Activated CD8-positive, alpha-beta T cell treated with anti-CD3 and anti-CD28 coated beads for 36 hours (primary cell): ENCODE results near the gene EMC6. TPM values are rescaled to one million over a fixed set of nuclear protein-coding genes. Genes with fewer than 3 reads are reported as not detected.

Experiments
- ATAC-seq: fragments of 200-7000 bp; cut with Tn5 transposase; one replicate; pipeline ENCODE4 v1.10.0; 2021; ENCODE audit warnings: mild to moderate bottlenecking, moderate library complexity
- CTCF ChIA-PET: fragments of 350-600 bp; sonication (Branson Sonifier 250); formaldehyde crosslinking; loops from one replicate; lab custom pipeline; 2021; ENCODE audit warnings: antibody characterized with exemption; lab: Charles Lee
- POLR2A ChIA-PET: fragments of 350-600 bp; sonication (Branson Sonifier 250); formaldehyde crosslinking; loops from one replicate; lab custom pipeline; 2021; ENCODE audit warnings: antibody characterized with exemption; lab: Charles Lee
- DNase-seq: peaks from one replicate; pipeline ENCODE4 v3.0.0-alpha.2; 2020
- H3K27ac Mint-ChIP-seq: one replicate; pipeline ENCODE4 v1.8.0; 2021; ENCODE audit warnings: mild to moderate bottlenecking, mixed read lengths
- H3K27me3 Mint-ChIP-seq: one replicate; pipeline ENCODE4 v1.8.0; 2021; ENCODE audit warnings: mixed read lengths
- H3K36me3 Mint-ChIP-seq: one replicate; pipeline ENCODE4 v1.8.0; 2021; ENCODE audit warnings: low read depth, mixed read lengths
- H3K4me1 Mint-ChIP-seq: one replicate; pipeline ENCODE4 v1.8.0; 2021; ENCODE audit warnings: low read depth, mixed read lengths
- H3K4me3 Mint-ChIP-seq: one replicate; pipeline ENCODE4 v1.8.0; 2021; ENCODE audit warnings: mild to moderate bottlenecking, moderate library complexity, mixed read lengths
- H3K9me3 Mint-ChIP-seq: one replicate; pipeline ENCODE4 v1.8.0; 2021; ENCODE audit warnings: mixed read lengths
- intact Hi-C: fragments of 100-400 bp; cut with micrococcal nuclease; formaldehyde crosslinking; loops from one replicate; pipeline ENCODE4 v1.10.0; 2022
- total RNA-seq, 2 experiments: library from RNA; stranded (reverse); gene quantifications; one replicate each; pipeline ENCODE4 v1.2.3, GENCODE V29; 2021
- TF ChIP-seq, protein P1 (sequence below): fragments of 200-600 bp; IDR thresholded peaks from one replicate; pipeline ENCODE4 v1.8.0; 2022; ENCODE audit warnings: antibody characterized with exemption, mild to moderate bottlenecking

EMC6 gene
- total RNA-seq, 2 experiments from 2014 or later = 50.8 to 58.7 TPM

DNA sequence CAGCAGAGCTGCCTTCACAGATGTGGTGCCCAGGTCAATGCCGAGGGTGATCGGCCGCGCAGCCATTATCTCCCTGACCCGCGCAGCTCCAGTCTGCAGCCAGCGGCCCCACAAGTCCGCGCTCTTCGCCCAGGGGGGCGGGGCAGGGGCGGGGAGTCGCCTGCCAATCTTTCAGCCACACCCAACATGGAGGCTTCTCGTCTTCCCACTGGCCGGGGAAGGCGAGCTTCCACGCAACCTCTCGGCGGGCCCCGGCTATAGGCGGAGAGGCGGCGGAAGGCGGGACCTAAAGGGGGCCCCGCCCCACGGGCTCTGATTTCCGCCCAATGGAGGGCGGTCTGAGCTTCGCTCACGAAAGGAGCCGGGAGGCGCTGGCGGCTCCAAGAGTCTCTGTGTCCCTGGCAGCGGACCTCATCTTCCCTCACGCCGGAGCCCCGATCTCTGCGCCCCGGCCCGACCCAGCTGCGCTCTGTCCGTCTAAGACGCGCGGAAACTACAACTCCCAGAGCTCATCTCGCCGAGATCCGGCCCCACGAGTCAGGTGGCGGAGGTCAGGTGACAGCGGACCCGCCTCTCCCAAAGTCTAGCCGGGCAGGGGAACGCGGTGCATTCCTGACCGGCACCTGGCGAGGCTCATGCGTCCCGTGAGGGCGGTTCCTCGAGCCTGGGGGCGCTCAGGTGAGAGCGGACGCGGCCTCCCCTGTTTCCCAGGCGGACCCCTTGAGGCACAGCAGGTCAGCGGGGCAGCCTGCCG lies 32.3 kb upstream of the EMC6 start, which contains the start of the genes CTNS and SHPK:
Gene CTNS, plus strand, starts transcription at position 607 of the 754 bp plus-strand sequence. CDS start 3,447 bp downstream, outside the sequence.
Gene SHPK, minus strand, starts transcription at position 97 of the 754 bp plus-strand sequence. Its CDS starts 31 bp downstream, at position 66.
- DNase-seq = peak; percentile 96

DNA sequence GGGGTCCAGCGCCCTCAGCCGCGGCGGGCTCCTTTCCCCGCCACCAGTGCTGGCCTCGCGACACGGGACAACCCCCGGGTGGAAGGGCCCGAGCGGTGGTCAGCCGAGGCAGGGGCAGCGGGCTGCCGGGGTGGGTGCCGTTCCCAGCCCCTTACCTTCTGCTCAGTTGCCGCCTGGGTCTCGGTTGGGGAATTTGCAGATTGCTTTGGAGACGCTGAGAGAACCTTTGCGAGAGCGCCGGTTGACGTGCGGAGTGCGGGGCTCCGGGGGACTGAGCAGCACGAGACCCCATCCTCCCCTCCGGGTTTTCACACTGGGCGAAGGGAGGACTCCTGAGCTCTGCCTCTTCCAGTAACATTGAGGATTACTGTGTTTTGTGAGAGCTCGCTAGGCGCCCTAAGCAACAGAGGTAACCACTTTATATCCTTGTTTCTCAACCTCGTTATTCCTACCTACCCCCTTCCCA lies 31.7 kb upstream of the EMC6 start:
- CTCF ChIA-PET = interaction anchor here (1.1 to 2.7 kb wide), 6 partner anchors 10 to 588 kb away, joined by 3 to 14 read pairs (median 6); no protein-coding TSS in a partner anchor
- peaks cover 35% of the 10 kb centered on the region for H3K4me1 Mint-ChIP-seq
- no peaks in the 10 kb centered on the region for H3K27me3 Mint-ChIP-seq
- H3K9me3 Mint-ChIP-seq = no peaks in the 10 kb centered on the region
- DNase-seq (peak; percentile 10), ATAC-seq (no peak)
- POLR2A ChIA-PET = interaction anchor here (1.5 kb wide), 1 partner anchor 30 kb away, joined by 5 read pairs; no protein-coding TSS in a partner anchor
- H3K36me3 Mint-ChIP-seq = peaks cover 10% of the 10 kb centered on the region
- TF ChIP-seq, protein P1, sequence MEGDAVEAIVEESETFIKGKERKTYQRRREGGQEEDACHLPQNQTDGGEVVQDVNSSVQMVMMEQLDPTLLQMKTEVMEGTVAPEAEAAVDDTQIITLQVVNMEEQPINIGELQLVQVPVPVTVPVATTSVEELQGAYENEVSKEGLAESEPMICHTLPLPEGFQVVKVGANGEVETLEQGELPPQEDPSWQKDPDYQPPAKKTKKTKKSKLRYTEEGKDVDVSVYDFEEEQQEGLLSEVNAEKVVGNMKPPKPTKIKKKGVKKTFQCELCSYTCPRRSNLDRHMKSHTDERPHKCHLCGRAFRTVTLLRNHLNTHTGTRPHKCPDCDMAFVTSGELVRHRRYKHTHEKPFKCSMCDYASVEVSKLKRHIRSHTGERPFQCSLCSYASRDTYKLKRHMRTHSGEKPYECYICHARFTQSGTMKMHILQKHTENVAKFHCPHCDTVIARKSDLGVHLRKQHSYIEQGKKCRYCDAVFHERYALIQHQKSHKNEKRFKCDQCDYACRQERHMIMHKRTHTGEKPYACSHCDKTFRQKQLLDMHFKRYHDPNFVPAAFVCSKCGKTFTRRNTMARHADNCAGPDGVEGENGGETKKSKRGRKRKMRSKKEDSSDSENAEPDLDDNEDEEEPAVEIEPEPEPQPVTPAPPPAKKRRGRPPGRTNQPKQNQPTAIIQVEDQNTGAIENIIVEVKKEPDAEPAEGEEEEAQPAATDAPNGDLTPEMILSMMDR = no peak
- intact Hi-C loops = no loop called here
- H3K4me3 Mint-ChIP-seq = peak overlapping the region; percentile 89
- no peak overlapping the region for H3K27ac Mint-ChIP-seq

More for the DNA sequence above, 32.3 kb upstream of the EMC6 start, which contains the start of the genes CTNS and SHPK:
- H3K27ac Mint-ChIP-seq = peak within 1 kb of the TSS; percentile 96
- H3K4me1 Mint-ChIP-seq = peaks cover 31% of the 10 kb centered on the region
- TF ChIP-seq, protein P1 = no peak
- no peaks in the 10 kb centered on the region for H3K27me3 Mint-ChIP-seq
- no peaks in the 10 kb centered on the region for H3K9me3 Mint-ChIP-seq
- peaks cover 6% of the 10 kb centered on the region for H3K36me3 Mint-ChIP-seq
- ChIA-PET POLR2A (interaction anchor here (1.5 kb wide), 1 partner anchor 30 kb away, joined by 5 read pairs; no protein-coding TSS in a partner anchor), CTCF (interaction anchor here (0.7 to 2.7 kb wide), 12 partner anchors 11 to 588 kb away, joined by 3 to 14 read pairs (median 4); no protein-coding TSS in a partner anchor)
- H3K4me3 Mint-ChIP-seq = peak within 1 kb of the TSS; percentile 89
- ATAC-seq = peak; percentile 98
- intact Hi-C loops = no loop called here

DNA sequence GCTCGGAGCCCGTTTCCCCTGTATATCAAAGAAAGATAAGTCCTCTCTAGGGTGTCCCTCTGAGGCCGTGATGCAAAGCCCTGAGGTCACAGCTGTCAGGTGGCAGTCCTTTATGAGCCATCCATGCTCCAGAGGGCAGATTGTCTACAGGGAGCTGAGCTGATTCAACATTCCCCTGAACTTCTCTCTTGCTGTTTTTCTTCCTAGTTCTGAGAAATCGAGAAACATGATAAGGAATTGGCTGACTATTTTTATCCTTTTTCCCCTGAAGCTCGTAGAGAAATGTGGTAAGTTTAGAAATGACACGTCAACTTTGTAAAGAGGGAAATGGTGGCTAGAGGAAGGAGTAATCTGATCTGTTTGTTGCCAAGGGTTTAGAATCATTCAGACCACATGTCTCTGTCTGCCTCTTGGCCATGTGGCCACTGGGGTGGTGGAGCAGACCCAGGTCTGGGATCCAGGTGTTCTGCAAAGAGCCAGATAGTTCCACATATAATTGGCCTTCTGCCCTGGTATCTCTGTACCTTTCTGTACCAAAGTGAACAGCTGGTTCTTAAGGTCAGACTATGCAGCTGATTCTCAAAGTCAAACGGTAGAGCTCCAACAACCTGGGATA lies 28.5 kb upstream of the EMC6 start:
- Mint-ChIP-seq H3K4me3 (peak overlapping the region; percentile 43), H3K4me1 (peaks cover 36% of the 10 kb centered on the region), H3K27ac (peak overlapping the region; percentile 89), H3K9me3 (no peaks in the 10 kb centered on the region), H3K27me3 (no peaks in the 10 kb centered on the region), H3K36me3 (peaks cover 13% of the 10 kb centered on the region)
- intact Hi-C loops = no loop called here
- POLR2A ChIA-PET = no interaction called here
- TF ChIP-seq, protein P1 = no peak
- CTCF ChIA-PET = interaction anchor here (1.5 kb wide), 1 partner anchor 37 kb away, joined by 5 read pairs; no protein-coding TSS in a partner anchor
- ATAC-seq = peak; percentile 18
- peak; percentile 66 for DNase-seq

DNA sequence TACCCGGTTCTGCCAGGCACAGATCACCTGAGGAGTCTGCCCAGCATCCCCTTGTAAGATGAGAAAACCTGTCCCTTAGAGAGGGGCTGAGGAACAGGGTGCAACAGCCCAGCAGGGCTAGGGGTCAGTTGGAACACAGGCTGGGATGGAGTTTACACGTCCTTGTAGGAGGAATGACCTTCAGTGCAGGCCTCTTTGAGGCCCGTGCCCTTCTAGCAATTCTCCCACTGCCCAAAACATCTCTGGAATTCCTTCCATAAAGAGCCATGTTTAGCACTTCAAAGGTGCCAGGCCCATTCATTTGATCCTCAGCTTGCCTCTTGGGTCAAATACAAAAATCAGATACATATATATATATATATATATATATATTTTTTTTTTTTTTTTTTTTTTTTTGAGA lies 27.6 kb upstream of the EMC6 start:
- ChIA-PET CTCF (interaction anchor here (1.5 kb wide), 1 partner anchor 38 kb away, joined by 5 read pairs; no protein-coding TSS in a partner anchor), POLR2A (interaction anchor here (0.8 kb wide), 1 partner anchor 17 kb away, joined by 3 read pairs; no protein-coding TSS in a partner anchor)
- DNase-seq (no peak), ATAC-seq (no peak)
- TF ChIP-seq, protein P1 = no peak
- Mint-ChIP-seq H3K4me3 (no peak overlapping the region), H3K27ac (peak overlapping the region; percentile 89), H3K4me1 (peaks cover 38% of the 10 kb centered on the region), H3K9me3 (no peaks in the 10 kb centered on the region), H3K36me3 (peaks cover 16% of the 10 kb centered on the region), H3K27me3 (no peaks in the 10 kb centered on the region)
- intact Hi-C loops = no loop called here
